T-helper 22 cell (primary cell): ENCODE measurements around the gene ALX4.

Source experiments
- DNase-seq: peaks from one replicate; pipeline ENCODE4 v3.0.0-alpha.2; 2020; ENCODE audit warnings: low read depth

Gene ALX4

DNA sequence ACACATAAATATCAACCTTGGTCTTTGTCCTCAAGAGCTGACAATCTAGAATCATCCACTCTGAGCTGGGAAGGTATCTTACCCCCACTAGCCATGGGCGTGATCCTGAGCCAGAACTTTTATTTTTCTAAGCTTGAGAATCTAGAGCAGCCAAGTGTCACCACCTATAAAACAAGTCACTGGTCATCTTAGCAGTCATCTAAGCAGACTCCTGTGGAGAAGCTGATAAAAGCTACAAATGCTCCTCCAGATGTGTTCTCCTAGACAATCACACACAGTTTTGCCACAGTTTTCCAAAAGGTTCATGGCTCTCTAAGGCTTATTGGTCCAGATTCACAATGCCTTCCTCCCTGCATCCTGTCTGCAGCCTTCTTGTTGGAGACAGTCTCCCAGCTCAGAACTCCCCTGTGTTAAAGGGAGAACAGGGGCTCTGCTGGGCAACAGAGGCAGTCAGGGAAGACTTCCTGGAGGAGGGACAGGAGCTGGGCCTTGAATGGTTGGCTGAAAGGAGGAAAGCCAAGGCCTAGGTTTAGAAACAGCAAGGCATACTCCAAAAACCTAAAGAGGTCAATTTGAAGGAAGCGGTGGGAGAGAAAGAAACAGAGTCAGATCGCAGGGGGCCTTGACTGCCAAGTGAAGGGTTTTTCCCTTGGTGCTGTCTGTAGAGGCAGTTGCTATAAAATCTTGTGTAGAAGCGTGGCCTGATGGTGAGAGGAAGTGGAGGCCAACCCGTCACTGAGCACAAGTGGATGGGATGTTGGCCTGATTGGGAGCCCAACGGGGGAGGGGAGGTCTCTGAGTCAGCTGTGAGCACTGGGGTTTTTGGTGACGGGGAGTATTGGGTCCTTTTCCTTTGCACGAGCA is 42.0 kb downstream of the ALX4 start:
- no peak for DNase-seq

DNA sequence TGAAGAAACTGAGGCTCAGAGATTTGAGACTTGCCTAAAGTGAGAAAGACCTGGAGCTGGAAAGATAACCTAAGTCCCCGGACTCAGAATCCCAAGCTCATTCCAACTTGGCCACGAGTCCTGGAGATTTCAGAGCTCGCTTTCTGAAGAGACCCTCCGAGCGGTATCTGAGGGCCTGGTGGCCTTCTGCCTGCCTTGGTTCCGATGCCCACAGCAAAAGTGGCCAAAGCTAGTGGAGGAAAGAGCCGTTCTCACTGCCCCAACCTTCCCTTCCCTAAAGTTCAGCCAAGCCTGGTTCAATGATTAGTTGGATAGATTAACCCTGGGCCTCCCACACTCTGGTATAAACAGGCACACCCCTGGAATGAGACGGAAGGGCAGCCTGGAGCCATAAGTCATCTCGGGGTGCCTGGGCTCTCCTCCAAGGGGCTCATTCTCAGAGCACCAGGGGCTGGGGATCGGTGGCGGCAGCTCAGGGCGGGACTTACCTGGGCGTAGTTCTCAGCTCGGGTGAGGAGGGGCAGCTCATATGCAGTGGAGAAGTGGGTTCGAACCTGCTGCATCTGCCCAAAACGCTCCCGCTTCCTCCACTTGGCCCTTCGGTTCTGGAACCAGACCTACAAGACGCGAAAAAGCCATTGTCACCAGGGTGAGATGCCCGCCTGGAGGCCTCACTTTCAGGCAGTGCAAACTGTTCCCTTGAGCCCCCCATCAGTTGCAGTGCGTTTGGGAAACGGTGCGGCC is 42.8 kb downstream of the ALX4 start:
- DNase-seq = no peak

GRCh38 chr11:44266056-44266780 is 43.7 kb downstream of the ALX4 start:
- DNase-seq = no peak

DNA sequence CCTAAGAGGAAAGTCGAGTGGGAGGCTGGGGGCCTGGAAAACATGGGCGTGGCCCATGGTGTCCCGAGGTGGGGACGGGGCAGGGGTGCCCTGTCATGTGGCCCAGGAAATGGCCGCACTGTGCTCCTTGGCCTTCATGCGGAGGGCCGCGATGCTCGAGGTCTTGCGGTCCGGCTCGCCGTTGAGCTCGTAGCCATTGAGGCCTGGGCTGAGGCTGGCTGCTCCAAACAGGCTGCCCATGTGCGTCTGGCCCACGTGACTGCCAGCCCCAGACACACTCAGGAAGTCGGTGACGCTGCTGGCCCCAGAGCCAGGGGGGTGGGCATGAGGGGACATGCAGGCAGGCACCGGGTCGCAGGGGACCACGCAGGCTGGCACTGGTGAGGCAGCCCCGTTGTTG is 45.2 kb downstream of the ALX4 start:
- no peak for DNase-seq

GRCh38 chr11:44264438-44264749 is 45.5 kb downstream of the ALX4 start:
- DNase-seq = no peak

DNA sequence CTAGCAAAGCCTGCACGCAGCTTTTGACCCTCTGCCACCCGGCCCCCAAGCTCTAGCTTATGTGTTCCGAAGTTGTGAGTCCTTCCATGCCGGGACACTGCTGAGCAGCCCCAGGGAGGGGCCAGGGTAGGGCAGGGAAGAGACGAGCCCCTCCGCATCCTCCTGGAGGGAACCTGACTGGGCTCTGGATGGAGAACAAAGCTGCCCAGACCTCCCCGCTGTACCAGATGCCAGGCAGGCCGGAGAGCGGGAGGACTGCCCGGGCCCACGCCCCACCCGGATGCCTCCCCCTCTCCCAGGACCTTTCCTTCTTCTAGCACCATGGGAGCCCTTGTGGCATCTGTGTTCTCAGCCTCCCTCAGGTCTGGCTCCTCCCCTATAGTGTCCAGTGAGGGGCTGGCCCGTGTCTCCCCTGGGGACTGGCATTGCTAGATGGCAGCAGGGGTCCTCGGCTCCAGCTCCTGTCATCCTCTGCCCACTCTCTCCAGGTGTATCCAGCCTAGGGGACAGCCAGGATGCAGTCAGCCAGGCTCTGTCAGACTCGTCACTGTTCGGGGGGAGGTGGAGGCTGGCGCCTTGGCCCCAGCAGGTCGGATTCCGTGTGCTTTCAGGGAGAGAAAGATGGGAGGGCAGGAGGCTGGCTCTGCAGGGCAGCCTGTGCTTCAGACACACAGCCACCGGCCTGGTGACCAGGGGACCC is 46.1 kb downstream of the ALX4 start:
- DNase-seq = no peak

DNA sequence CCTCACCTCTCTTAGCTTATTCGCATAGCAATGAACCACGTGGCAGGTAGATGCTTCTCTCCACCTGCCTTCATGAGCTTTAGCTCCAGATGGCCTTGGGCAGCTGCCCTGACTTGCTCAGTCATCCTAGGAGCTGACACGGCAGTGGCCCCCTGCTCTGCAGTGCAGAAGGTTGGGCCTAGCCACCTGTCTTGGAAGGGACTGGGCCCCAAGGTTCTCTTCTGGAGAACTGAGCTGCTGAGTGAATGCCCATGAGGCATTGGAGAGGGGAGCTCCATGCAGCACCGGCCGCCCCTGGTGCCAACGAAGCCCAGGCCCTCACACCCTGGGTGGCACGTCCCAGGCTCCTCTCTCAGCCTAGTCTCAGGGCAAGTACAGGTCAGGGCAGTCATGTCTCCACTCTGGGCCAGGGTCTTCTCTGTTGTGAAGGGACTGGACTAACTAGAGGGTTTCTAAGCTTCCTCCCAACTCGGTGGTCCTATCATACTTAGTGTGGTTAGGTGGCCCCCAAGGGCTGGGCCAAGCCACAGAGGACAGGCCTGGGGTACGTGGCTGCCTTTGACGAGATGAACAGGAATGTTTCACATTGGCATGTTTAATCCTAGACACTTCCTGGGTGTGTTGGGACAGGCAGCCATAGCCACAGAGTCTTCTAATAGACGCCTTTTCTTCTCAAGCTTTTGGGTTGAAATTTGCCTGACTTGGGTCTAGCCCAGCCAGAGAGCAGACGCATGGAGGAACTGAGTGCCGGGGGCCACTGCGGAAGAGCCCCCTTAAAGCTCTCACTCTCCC is 47.9 kb downstream of the ALX4 start:
- no peak for DNase-seq

GRCh38 chr11:44260081-44260480 is 49.9 kb downstream of the ALX4 start:
- DNase-seq = no peak

DNA sequence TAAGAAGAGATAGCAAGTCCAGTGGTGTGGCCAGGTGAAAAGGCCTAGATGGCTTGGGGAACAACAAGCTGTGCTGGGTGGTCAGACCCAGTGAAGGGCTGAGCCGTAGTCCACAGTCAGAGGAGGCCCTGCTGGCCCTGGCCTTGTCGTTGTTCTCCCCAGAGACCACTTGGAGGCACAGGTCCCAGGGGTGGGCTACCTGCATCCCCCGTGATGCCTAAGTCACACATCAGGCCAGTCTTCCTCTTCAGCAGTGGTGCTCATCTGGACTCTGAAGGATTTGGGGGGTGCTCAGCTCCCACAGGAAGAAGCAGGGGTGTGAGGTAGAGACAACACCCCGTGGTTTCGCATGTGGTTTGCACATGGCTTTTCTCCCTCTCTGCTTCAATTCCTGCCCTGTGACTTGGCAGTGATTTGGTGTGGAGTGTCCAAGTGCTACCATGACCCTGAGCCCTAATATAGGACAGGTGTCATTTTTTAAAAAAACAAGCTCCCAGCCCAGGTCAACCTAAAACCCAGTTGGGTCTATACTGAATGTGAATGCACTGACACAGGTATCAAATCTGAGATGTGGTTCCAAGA is 51.0 kb downstream of the ALX4 start:
- no peak for DNase-seq

DNA sequence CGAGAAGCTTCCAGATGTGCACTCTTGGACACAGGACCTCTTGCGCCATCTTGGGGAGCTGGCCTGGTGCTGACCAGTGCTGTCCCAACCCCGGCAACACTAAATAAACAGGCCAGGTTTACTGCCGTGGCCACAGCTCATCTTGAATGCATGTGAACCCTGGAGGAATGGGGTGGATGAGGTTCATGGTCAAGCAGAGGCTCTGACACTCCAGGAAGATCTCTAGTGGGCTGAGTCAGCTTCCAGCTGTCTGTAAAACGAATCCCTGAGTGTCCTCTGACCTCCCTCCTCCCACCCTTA is 51.8 kb downstream of the ALX4 start:
- no peak for DNase-seq

- DNase-seq = no peak
These were observed 52.4 kb downstream of the ALX4 start for GRCh38 chr11:44257338-44258189.

- DNase-seq = no peak
These were observed 53.2 kb downstream of the ALX4 start for GRCh38 chr11:44256673-44257291.

DNA sequence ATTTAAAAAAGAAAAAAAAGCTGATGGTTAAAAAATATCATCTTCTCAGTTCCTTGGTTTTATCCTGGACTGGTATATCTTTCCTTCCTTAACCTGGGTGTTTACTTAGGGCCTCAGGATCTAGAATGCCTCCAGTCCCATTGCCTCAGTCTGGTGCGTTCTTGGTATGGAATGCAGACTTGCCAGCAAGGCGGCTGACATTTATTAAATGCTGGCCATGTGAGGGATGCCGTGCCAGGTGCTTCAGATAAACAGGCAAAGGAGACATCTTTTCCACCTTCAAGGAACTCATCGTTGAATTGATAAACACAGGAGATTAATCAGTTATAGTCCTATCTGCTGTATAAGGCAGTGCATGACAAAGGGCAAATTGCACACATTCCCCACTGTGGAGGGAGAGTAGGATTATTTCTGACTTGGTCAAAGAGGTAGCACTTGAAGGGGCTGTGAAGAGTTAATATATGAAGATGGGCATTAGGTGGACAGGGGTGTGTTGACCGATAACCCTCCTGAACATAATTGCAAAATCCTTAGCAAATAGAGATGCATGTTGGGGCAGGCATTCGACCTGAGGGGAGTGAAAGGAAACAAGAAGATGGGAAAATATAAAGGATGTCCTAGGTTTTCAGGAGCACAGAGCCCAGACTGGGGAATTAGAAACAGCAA is 54.4 kb downstream of the ALX4 start:
- no peak for DNase-seq

DNA sequence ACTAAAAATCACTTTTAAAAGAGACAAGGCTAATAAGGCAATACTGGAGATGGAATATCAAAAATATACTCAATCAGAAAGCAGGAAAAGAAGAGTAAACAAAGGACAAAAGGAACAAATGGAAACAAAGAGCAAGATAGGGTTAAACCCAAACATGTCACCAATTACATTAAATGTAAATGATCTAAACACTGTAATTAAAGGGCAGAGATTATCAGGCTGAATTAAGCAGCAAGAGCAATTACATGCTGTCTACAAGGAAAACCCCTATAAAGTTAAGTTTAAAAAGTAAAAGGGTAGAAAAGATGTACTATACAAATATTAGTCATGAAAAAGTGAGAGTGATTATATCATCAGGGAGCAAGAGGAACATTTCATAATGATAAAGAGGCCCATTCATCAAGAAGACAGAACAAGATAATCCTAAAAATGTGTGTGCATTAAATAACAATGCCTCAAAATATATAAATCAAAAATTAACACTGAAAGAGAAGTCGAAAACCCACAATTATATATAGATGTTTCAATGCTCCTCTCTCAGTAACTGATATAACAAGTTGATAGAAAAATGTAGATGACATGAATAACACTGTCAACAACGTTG is 56.8 kb downstream of the ALX4 start:
- DNase-seq = no peak

GRCh38 chr11:44250421-44250820 is 59.5 kb downstream of the ALX4 start:
- no peak for DNase-seq

GRCh38 chr11:44248109-44248508 is 61.8 kb downstream of the ALX4 start:
- DNase-seq = no peak

GRCh38 chr11:44247508-44247907 is 62.4 kb downstream of the ALX4 start:
- no peak for DNase-seq

- no peak for DNase-seq
These were observed 63.2 kb downstream of the ALX4 start for GRCh38 chr11:44246726-44247125.
